HEK293 (cell line): ENCODE data around the gene ACTR1A.

Experiments used
- BCL11B ChIP-seq: fragments of 450-650 bp; formaldehyde crosslinking; IDR thresholded peaks from 2 replicates; pipeline ENCODE4 v1.5.1; 2016; ENCODE audit warnings: low read depth, missing biosample characterization, missing genetic modification characterization
- FEZF1 ChIP-seq: fragments of 450-650 bp; formaldehyde crosslinking; IDR thresholded peaks from 2 replicates; pipeline ENCODE4 v1.5.1; 2016; ENCODE audit warnings: missing biosample characterization, missing genetic modification characterization
- HOXC10 ChIP-seq: sonication (generic); formaldehyde crosslinking; IDR thresholded peaks from 2 replicates; pipeline ENCODE4 v1.8.1; 2023; ENCODE audit warnings: mild to moderate bottlenecking, missing genetic modification reagents
- KLF9 ChIP-seq: fragments of 450-650 bp; formaldehyde crosslinking; IDR thresholded peaks from 2 replicates; pipeline ENCODE4 v1.5.1; 2016; ENCODE audit warnings: missing biosample characterization, missing genetic modification characterization, low read depth
- OSR2 ChIP-seq: fragments of 450-650 bp; formaldehyde crosslinking; IDR thresholded peaks from 2 replicates; pipeline ENCODE4 v1.5.1; 2016; ENCODE audit warnings: missing biosample characterization, missing genetic modification characterization
- PRDM6 ChIP-seq: fragments of 450-650 bp; formaldehyde crosslinking; IDR thresholded peaks from 2 replicates; pipeline ENCODE4 v1.5.1; 2017; ENCODE audit warnings: missing biosample characterization, missing genetic modification characterization
- SP2 ChIP-seq: fragments of 450-650 bp; formaldehyde crosslinking; IDR thresholded peaks from 2 replicates; pipeline ENCODE4 v1.5.1; 2016; ENCODE audit warnings: missing biosample characterization, missing genetic modification characterization
- ZBTB1 ChIP-seq: fragments of 450-650 bp; formaldehyde crosslinking; IDR thresholded peaks from 2 replicates; pipeline ENCODE4 v1.5.1; 2016; ENCODE audit warnings: missing biosample characterization, missing genetic modification characterization
- ZBTB17 ChIP-seq: fragments of 450-650 bp; formaldehyde crosslinking; IDR thresholded peaks from 2 replicates; pipeline ENCODE4 v1.5.1; 2016; ENCODE audit warnings: missing biosample characterization, missing genetic modification characterization
- ZFP69B ChIP-seq: fragments of 450-650 bp; formaldehyde crosslinking; IDR thresholded peaks from 2 replicates; pipeline ENCODE4 v1.5.1; 2016; ENCODE audit warnings: missing biosample characterization, missing genetic modification characterization
- ZNF114 ChIP-seq: fragments of 450-650 bp; formaldehyde crosslinking; IDR thresholded peaks from 2 replicates; pipeline ENCODE4 v1.5.0; 2017; ENCODE audit warnings: missing biosample characterization, missing genetic modification characterization
- ZNF146 ChIP-seq: fragments of 450-650 bp; formaldehyde crosslinking; IDR thresholded peaks from 2 replicates; pipeline ENCODE4 v1.5.1; 2016; ENCODE audit warnings: missing biosample characterization, missing genetic modification characterization
- ZNF148 ChIP-seq: fragments of 450-650 bp; formaldehyde crosslinking; IDR thresholded peaks from 2 replicates; pipeline ENCODE4 v1.5.0; 2017; ENCODE audit warnings: missing biosample characterization, missing genetic modification characterization, borderline replicate concordance
- ZNF169 ChIP-seq: fragments of 450-650 bp; formaldehyde crosslinking; IDR thresholded peaks from 2 replicates; pipeline ENCODE4 v1.5.1; 2016; ENCODE audit warnings: missing biosample characterization, missing genetic modification characterization
- ZNF211 ChIP-seq: fragments of 450-650 bp; formaldehyde crosslinking; IDR thresholded peaks from 2 replicates; pipeline ENCODE4 v1.5.1; 2016; ENCODE audit warnings: low read depth, missing biosample characterization, missing genetic modification characterization
- ZNF221 ChIP-seq: fragments of 450-650 bp; formaldehyde crosslinking; IDR thresholded peaks from 2 replicates; pipeline ENCODE4 v1.5.1; 2017; ENCODE audit warnings: missing biosample characterization, missing genetic modification characterization, borderline replicate concordance
- ZNF324 ChIP-seq: fragments of 450-650 bp; formaldehyde crosslinking; IDR thresholded peaks from 2 replicates; pipeline ENCODE4 v1.5.1; 2016; ENCODE audit warnings: missing biosample characterization, missing genetic modification characterization
- ZNF354C ChIP-seq: fragments of 450-650 bp; formaldehyde crosslinking; IDR thresholded peaks from 2 replicates; pipeline ENCODE4 v1.5.1; 2016; ENCODE audit warnings: missing biosample characterization, missing genetic modification characterization, low read depth, borderline replicate concordance
- ZNF394 ChIP-seq: fragments of 450-650 bp; formaldehyde crosslinking; IDR thresholded peaks from 2 replicates; pipeline ENCODE4 v1.5.1; 2016; ENCODE audit warnings: missing biosample characterization, missing genetic modification characterization, mild to moderate bottlenecking, moderate library complexity, borderline replicate concordance
- ZNF48 ChIP-seq: fragments of 450-650 bp; formaldehyde crosslinking; IDR thresholded peaks from 2 replicates; pipeline ENCODE4 v1.5.1; 2016; ENCODE audit warnings: missing biosample characterization, missing genetic modification characterization
- ZNF501 ChIP-seq: fragments of 450-650 bp; formaldehyde crosslinking; IDR thresholded peaks from 2 replicates; pipeline ENCODE4 v1.5.1; 2016; ENCODE audit warnings: missing biosample characterization, missing genetic modification characterization
- ZNF510 ChIP-seq: fragments of 450-650 bp; formaldehyde crosslinking; IDR thresholded peaks from 2 replicates; pipeline ENCODE4 v1.5.1; 2018; ENCODE audit warnings: mild to moderate bottlenecking, missing genetic modification characterization, missing biosample characterization; ENCODE audit not compliant: insufficient replicate concordance
- ZNF626 ChIP-seq: fragments of 450-650 bp; sonication (Bioruptor Pico); formaldehyde crosslinking; IDR thresholded peaks from 2 replicates; pipeline ENCODE4 v1.5.1; 2018; ENCODE audit warnings: missing biosample characterization, missing genetic modification characterization, inconsistent platforms
- ZNF677 ChIP-seq: fragments of 450-650 bp; IDR thresholded peaks from 2 replicates; pipeline ENCODE4 v1.5.0; 2018; ENCODE audit warnings: missing biosample characterization, mild to moderate bottlenecking, missing genetic modification characterization, moderate library complexity
- ZNF791 ChIP-seq: fragments of 450-650 bp; formaldehyde crosslinking; IDR thresholded peaks from 2 replicates; pipeline ENCODE4 v1.5.1; 2016; ENCODE audit warnings: missing biosample characterization, missing genetic modification characterization
- ZSCAN16 ChIP-seq: fragments of 450-650 bp; formaldehyde crosslinking; IDR thresholded peaks from 2 replicates; pipeline ENCODE4 v1.5.1; 2016; ENCODE audit warnings: missing biosample characterization, missing genetic modification characterization
- TF ChIP-seq, protein P1 (sequence below): fragments of 450-650 bp; formaldehyde crosslinking; conservative IDR thresholded peaks from 2 replicates; pipeline ENCODE4 v1.5.1; 2016; ENCODE audit warnings: low read depth, missing biosample characterization, missing genetic modification characterization
- TF ChIP-seq, protein P2 (sequence below): fragments of 450-650 bp; formaldehyde crosslinking; IDR thresholded peaks from 2 replicates; pipeline ENCODE4 v1.5.1; 2016; ENCODE audit warnings: missing biosample characterization, missing genetic modification characterization
- TF ChIP-seq, protein P3 (sequence below): fragments of 450-650 bp; formaldehyde crosslinking; IDR thresholded peaks from 2 replicates; pipeline ENCODE4 v1.5.1; 2016; ENCODE audit warnings: missing biosample characterization, missing genetic modification characterization

ACTR1A gene

GRCh38 chr10:102461187-102462054 lies 41.1 kb downstream of the ACTR1A start (continued):
- TF ChIP-seq ZNF211 (tag by site-specific recombination) = no peak
- no peak for TF ChIP-seq PRDM6 (tag by site-specific recombination)
- 0 out of 2 replicates have a peak, but pooled peaks have one; percentile 77 for TF ChIP-seq ZNF501 (tag by site-specific recombination)
- TF ChIP-seq ZNF354C (tag by site-specific recombination) = no peak
- peak; percentile 81 for TF ChIP-seq SP2 (tag by site-specific recombination)
- TF ChIP-seq ZNF626 (tag by site-specific recombination) = no peak
- TF ChIP-seq ZBTB1 = peak; percentile 12; the same call in 1 of the 2 replicates
- TF ChIP-seq, protein P1, sequence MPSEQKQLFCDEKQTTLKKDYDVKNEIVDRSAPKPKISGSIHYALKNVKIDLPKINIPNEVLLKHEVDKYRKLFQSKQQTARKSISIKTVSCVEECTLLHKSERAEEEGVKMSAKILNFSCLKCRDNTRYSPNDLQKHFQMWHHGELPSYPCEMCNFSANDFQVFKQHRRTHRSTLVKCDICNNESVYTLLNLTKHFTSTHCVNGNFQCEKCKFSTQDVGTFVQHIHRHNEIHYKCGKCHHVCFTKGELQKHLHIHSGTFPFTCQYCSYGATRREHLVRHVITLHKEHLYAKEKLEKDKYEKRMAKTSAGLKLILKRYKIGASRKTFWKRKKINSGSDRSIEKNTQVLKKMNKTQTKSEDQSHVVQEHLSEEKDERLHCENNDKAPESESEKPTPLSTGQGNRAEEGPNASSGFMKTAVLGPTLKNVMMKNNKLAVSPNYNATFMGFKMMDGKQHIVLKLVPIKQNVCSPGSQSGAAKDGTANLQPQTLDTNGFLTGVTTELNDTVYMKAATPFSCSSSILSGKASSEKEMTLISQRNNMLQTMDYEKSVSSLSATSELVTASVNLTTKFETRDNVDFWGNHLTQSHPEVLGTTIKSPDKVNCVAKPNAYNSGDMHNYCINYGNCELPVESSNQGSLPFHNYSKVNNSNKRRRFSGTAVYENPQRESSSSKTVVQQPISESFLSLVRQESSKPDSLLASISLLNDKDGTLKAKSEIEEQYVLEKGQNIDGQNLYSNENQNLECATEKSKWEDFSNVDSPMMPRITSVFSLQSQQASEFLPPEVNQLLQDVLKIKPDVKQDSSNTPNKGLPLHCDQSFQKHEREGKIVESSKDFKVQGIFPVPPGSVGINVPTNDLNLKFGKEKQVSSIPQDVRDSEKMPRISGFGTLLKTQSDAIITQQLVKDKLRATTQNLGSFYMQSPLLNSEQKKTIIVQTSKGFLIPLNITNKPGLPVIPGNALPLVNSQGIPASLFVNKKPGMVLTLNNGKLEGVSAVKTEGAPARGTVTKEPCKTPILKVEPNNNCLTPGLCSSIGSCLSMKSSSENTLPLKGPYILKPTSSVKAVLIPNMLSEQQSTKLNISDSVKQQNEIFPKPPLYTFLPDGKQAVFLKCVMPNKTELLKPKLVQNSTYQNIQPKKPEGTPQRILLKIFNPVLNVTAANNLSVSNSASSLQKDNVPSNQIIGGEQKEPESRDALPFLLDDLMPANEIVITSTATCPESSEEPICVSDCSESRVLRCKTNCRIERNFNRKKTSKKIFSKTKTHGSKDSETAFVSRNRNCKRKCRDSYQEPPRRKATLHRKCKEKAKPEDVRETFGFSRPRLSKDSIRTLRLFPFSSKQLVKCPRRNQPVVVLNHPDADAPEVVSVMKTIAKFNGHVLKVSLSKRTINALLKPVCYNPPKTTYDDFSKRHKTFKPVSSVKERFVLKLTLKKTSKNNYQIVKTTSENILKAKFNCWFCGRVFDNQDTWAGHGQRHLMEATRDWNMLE (tag by site-specific recombination) = peak; percentile 72
- no peak for TF ChIP-seq ZNF510 (tag by site-specific recombination)
- TF ChIP-seq HOXC10 (CRISPR knock-in tag) = no peak
- no peak for TF ChIP-seq KLF9 (tag by site-specific recombination)
- TF ChIP-seq ZBTB17 (tag by site-specific recombination) = peak; percentile 97
- no peak for TF ChIP-seq ZNF221 (tag by site-specific recombination)
- no peak for TF ChIP-seq ZNF48 (tag by site-specific recombination)
- TF ChIP-seq ZNF677 (tag by site-specific recombination) = no peak
- no peak for TF ChIP-seq ZNF169
- TF ChIP-seq ZNF394 = peak; percentile 64; the same call in 1 of the 2 replicates
- TF ChIP-seq ZNF324 (tag by site-specific recombination) = no peak; the same call in 1 of the 2 replicates
- no peak for TF ChIP-seq BCL11B (tag by site-specific recombination)
- TF ChIP-seq ZNF146 = no peak
- no peak for TF ChIP-seq ZNF791 (tag by site-specific recombination)
- TF ChIP-seq ZSCAN16 = no peak
- TF ChIP-seq FEZF1 (tag by site-specific recombination) = no peak
- no peak for TF ChIP-seq OSR2 (tag by site-specific recombination)
- TF ChIP-seq, protein P2, sequence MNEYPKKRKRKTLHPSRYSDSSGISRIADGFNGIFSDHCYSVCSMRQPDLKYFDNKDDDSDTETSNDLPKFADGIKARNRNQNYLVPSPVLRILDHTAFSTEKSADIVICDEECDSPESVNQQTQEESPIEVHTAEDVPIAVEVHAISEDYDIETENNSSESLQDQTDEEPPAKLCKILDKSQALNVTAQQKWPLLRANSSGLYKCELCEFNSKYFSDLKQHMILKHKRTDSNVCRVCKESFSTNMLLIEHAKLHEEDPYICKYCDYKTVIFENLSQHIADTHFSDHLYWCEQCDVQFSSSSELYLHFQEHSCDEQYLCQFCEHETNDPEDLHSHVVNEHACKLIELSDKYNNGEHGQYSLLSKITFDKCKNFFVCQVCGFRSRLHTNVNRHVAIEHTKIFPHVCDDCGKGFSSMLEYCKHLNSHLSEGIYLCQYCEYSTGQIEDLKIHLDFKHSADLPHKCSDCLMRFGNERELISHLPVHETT = no peak
- TF ChIP-seq ZNF114 = no peak
- TF ChIP-seq, protein P3, sequence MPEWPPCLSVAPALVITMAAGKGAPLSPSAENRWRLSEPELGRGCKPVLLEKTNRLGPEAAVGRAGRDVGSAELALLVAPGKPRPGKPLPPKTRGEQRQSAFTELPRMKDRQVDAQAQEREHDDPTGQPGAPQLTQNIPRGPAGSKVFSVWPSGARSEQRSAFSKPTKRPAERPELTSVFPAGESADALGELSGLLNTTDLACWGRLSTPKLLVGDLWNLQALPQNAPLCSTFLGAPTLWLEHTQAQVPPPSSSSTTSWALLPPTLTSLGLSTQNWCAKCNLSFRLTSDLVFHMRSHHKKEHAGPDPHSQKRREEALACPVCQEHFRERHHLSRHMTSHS = no peak
- no peak for TF ChIP-seq ZNF148
- TF ChIP-seq ZFP69B = peak; percentile 97
